GM19395 (cell line): ENCODE data around the gene FNDC11.

ENCODE experiments used
- ATAC-seq: cut with Tn5 transposase; IDR thresholded peaks from one replicate; pipeline ENCODE4 v1.9.1; 2021; ENCODE audit warnings: mild to moderate bottlenecking, moderate library complexity; ENCODE audit not compliant: unreplicated experiment

Gene FNDC11

DNA sequence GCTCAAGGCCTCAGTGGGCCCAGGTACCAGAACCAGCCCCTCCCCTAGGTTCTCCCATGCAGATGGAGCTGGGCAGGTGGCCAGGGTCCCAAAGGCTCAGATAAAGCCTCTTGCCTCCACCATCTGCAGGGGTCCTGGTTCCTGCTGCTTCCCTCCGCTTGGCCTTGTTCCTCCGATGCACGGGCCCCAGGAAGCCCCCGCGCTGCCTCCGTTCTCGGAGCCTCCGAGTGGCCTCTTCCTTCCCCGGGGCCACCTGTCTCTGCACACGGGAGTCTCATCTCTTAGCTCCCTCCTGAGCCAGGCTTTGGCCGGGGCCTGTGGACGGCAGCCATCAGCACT, 14.9 kb upstream of the FNDC11 start:
- ATAC-seq, result no peak

- ATAC-seq, result no peak
These were observed 14.3 kb upstream of the FNDC11 start for GRCh38 chr20:63539441-63540370.

DNA sequence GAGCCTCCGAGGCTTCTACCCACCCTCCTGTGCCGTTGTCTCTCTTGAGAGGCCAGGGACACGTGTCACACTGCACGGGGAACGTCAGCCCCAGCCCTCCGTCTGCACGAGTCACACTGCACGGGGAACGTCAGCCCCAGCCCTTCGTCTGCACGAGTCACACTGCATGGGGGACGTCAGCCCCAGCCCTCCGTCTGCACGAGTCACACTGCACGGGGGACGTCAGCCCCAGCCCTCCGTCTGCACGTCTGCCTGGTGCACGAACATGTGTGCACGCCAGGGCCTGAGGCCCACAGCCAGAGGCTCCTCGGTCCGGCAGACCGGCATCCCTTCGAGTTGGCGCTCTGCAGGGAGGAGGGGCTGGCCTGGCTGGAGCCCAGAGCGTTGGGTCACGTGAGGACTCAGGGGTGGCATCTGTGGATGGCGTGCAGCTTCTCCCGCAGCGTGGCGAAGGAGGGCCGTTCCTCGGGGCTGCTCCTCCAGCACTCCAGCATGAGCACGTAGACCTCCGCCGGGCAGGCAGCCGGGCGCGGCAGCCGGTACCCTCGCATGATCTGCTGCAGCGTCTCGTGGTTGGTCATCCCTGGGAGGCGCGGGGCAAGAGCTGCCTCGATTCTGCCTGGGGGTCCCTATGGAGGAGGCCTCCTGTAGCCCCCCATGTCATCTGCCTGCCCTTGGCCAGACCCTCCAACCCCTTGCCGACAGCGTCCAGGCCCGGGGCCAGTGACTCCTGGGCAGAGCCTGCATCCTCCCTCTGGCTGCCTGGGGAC, 13.4 kb upstream of the FNDC11 start:
- ATAC-seq, result no peak

GRCh38 chr20:63541371-63541770, 12.6 kb upstream of the FNDC11 start:
- ATAC-seq, result no peak

- ATAC-seq, result no peak
These were observed 11.9 kb upstream of the FNDC11 start for GRCh38 chr20:63542031-63542559.

DNA sequence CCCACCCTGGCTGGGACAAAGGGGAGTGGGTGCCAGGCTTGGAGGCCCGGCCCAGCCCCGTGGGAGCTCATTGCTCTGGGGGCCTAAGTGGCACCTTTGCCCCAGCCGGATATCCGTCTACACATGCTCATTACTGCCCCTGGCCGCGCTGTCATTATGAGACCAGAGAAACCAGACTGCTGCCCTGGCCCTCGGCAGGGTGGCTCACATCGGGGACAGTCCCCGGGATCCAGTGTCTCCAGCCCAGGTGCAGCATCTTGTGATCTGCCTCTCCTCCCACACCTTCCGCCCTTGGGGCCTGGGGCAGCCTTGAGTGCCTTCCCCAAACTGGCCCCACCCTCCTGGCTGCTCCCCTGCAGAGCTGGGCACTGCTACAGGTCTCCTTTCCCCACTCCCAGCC, 11.3 kb upstream of the FNDC11 start:
- no peak for ATAC-seq

- ATAC-seq, result no peak
These were observed 10.8 kb upstream of the FNDC11 start for GRCh38 chr20:63543131-63543530.

DNA sequence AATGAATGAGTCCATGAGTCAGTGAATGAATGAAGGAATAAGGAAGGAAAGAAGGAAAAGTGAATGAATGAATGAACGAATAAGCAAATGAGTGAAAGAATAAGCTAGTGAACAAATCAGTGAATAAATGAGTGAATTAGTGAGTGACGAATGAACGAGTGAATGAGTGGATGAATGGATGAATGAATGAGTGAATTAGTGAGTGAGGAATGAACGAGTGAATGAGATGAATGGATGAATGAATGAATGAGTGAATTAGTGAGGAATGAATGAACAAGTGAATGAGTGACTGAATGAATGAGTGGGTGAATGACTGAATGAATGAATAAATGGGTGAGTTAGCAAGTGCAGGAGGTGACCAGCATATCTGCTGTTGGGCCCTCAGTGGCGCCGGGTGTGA, 10.2 kb upstream of the FNDC11 start:
- no peak for ATAC-seq

GRCh38 chr20:63544241-63544957, 9.6 kb upstream of the FNDC11 start:
- no peak for ATAC-seq

DNA sequence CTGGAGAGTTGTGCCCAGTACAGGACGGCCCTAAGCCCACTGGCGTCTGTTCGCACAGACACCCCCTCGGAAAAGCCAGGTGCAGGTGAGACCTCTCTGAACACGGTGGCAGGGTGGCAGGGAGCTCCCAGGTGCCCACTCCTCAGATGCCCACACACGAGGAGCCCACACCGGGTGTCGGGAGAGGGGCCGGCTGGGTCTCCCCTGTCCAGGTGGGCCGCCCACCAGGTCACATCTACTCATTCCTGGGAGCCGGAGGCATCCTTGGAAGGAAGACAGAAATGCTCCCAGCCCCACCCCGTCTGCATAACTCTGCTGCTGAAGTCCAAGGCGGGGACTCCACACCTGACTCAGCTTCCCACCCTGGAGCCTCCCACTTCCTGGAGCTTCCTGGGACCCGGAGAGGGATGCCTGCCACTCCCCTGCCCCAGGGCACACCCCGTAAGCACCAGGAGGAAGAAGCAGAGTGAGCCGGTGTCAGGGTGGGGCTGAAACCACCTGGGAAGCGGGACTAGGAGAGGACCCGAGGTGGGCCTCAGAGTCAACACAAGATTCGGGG, 8.9 kb upstream of the FNDC11 start:
- ATAC-seq, result no peak

DNA sequence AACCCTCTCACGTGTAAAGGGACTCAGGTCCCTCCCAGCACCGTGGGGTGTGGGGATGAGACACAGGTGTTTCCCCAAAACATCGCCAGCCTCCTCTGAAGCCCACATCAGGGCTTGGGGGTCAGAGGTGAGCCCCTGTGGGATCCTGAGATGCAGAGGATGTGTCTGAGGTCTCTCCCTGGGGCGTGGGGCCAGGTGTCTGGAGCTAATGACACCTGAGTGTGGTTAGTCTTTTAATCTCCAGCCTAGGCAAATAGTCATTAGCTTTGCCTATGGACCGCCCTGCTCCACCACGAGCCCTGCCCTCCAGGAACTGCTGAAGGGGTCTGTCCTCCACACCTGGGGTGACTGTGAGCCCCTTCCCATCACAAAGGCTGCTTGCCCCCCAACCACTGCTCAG, 8.1 kb upstream of the FNDC11 start:
- no peak for ATAC-seq

DNA sequence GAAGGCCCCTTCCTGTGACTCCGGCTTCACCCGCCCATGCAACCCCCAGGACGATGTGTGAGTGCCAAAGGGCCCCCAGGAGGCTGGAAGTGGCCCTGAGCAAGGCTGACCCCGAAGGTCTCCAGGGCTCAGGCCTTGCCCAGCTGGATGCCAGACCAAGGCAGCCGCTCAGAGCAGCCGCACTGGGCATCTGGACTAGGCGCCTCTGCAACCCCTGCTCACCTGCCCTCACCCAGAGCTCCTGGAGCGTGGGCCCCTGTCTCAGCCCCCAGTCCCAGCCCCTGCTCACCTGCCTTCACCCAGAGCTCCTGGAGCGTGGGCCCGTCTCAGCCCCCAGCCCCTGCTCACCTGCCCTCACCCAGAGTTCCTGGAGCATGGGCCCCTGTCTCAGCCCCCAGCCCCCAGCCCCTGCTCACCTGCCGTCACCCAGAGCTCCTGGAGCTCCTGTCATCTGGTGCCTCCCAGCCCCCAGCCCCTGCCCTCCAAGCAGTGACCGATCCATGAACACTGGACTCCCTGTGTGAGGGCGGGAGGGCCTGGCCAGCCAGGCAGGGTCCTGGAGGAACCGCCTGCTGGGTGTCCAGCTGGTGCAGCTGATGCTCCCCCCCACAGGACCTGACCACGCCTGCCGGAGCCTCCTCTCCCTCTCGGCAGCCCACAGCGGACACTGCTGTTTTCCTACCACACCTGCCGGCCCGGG, 7.6 kb upstream of the FNDC11 start:
- ATAC-seq, result no peak

DNA sequence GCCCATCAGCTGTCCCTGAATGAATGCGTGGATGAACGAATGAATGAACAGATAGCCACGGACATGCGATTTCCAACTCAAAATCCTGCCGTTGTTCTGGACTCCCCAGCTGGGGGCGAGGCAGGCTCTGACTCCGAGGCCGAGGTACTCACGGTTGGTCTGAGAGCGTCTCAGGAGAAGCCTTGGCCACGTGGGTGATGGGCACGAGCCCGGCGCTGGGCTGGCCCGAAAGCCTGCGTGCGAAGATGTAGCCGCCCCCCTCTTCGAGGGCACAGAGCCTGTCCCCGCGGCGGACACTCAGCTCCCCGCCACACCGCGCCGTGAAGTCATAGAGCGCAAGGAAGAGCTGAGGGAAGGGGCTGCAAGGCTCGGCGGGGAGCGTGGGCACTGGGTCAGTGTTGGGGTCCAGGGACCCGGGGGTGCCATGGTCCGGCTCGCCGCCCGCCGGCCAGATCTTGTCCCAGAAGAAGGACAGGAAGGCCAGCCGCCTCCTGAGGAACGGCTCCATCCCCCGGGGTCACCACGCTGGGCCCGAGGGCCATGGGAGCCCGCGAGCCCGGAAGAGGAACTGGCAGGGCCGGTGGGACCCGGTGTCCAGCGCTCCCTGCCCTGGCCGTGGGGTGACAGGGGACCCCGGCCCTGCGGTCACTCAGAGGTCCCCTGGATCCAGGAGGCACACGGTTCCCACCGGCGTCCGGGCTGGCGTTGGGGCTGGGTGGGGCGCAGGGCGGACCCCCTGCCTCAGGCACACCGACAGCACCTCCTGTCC, 6.8 kb upstream of the FNDC11 start:
- no peak for ATAC-seq

DNA sequence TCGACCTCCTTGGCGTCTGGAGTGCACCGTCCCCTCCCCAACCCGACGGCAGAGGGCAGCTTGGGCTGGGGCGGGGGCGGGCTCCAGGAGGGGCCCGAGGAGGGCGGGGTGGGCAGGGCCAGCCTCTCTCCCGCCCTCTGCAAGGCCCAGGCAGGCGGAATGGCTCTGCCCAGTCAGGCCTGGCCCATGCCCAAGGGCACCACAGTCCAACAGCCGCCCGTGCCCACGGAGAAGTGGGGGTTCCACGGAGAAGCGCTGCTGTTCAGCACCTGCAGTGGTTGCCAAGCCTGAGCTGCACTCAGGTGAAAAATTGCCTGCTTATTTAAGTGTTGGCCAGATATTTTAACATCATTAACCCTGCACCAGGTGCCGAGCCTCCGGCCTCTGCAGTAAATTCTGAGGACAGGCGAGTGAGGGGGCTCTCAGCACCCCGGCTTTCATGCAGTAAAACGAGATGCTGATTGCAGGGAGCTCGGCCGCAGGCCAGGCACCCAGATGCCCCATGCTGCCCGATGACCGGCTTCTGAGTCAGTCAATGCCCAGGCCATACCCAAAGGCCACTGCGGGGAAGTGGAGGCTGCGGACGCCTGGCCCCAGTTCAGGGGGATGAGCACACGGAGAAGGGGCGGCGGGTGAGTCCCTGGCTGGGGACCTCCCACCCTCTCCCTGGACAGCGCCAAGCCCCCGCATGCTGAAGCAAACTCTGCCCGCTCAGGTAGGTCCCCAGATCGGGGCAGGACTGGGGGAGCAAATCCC, 6.1 kb upstream of the FNDC11 start, which contains the start of gene SRMS:
TSS of gene SRMS (minus strand) at position 25 of the 756 bp plus-strand sequence. CDS start 286 bp downstream, outside the sequence.
- no peak for ATAC-seq

DNA sequence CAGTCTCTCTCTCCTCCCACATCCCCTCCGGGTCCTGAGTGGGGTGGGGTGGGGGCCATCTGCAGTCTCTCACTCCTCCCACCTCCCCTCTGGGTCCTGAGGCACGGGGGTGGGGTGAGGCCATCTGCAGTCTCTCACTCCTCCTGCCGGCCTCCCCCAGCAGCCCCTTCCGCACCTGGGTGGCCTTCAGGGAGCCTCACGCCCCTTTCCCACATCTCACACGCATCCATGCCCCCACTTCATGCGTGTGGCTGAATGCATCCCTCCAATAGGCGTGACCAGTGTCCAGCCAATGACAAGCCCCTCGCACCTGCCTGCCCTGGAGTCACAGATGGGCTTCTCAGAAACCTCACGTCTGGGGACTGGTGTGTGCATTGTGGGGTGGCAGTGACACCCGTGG, 5.4 kb upstream of the FNDC11 start:
- ATAC-seq, result no peak

DNA sequence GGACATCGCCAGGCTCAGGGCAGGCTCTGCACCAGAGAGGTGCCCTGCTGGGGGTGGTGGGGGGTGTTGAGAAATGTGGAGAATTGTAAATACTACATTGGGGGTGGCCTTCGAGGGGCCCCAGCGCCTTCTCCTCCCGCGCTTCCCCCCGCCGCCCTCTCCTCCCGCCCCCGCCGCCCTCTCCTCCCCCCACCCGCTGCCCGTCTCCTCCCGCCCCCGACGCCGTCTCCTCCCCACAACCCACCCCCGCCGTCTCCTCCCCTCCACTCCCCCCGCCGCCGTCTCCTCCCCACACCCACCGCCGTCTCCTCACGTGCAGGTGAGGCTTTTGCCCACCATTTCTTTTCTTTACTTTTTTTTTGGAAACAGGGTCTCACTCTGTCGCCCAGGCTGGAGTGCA, 4.9 kb upstream of the FNDC11 start:
- no peak for ATAC-seq

DNA sequence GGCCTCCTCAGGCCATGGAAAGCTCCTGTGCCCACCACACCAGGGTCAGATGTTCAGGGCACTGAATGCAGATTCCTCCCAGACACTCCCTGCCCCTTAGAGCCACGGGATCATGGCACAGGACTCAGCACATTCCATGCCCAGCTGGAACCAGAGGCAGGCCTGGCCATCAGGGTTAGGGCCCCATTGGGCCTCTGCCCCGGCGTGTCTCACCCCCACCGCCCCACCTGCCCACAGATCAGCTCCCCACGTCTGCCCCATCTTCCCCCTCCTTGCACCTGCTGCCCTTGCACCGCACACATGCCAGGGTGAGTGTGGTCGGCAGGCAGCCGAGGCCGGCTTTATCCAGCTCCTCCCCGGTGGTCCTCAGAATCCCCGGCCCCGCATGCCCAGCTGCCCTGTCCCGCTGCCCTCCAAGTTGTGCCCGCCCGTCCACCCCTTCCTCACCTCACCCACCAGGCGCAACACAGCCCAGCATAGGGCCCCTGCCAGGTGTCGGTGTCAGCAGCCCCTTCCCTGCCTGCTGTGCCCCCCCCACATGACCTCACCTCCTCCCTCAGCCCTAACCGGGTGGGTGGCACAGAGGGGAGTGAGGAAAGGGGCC, 4.2 kb upstream of the FNDC11 start:
- ATAC-seq, result no peak

DNA sequence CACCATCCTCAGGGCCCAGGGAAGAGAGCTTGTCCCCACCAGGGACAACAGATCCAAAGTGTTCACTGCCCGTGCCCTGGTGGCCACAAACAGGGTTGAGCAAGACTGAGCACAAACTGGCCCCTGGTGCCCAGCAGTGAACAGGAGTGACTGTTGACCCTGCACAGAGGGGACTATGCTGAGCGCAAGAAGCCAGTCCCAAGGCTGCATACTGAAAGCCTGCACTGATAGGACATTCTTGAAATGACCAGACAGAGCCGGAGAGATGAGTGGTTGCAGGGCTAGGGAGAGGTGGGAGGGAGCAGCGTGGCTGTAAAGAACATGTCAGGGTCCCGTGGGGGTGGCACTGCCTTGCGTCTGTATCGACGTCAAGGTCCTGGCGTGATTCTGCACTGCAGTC, 2.9 kb upstream of the FNDC11 start:
- no peak for ATAC-seq
